AG10803 (cell line): Measurements from ENCODE around the gene CRACR2A.

Experiments used
- DNase-seq: peaks from one replicate; pipeline ENCODE4 v3.0.0; 2010; ENCODE audit warnings: low read depth
- H3K4me3 ChIP-seq: 2 replicates; pipeline ENCODE4 v1.5.1; 2011; ENCODE audit warnings: mild to moderate bottlenecking, low read length, control low read depth
- TF ChIP-seq, protein P1 (sequence below): conservative IDR thresholded peaks from 2 replicates; pipeline ENCODE4 v1.5.1; 2011; ENCODE audit warnings: mild to moderate bottlenecking, low read length, control low read depth, inconsistent platforms

The CRACR2A gene

DNA sequence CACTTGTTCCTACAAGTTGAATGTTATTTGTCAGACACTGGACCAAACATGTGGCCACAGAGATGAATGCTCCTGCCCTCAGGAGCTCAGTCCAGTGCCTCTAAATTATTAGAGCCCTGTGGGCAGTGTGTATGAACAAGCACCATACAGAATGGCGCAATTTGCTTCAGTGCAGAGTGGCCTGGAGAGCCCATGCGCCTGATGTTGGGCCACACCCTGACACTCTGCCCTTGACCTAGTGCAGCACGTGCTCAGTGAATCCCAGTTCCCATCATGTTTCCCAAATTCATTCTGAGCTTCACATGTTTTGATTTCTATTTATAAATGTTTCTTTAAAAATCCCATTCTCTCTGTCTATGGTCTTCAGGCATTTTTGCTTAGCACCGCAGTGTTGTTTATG, 145.1 kb downstream of the CRACR2A start:
- DNase-seq: no peak
- TF ChIP-seq, protein P1, sequence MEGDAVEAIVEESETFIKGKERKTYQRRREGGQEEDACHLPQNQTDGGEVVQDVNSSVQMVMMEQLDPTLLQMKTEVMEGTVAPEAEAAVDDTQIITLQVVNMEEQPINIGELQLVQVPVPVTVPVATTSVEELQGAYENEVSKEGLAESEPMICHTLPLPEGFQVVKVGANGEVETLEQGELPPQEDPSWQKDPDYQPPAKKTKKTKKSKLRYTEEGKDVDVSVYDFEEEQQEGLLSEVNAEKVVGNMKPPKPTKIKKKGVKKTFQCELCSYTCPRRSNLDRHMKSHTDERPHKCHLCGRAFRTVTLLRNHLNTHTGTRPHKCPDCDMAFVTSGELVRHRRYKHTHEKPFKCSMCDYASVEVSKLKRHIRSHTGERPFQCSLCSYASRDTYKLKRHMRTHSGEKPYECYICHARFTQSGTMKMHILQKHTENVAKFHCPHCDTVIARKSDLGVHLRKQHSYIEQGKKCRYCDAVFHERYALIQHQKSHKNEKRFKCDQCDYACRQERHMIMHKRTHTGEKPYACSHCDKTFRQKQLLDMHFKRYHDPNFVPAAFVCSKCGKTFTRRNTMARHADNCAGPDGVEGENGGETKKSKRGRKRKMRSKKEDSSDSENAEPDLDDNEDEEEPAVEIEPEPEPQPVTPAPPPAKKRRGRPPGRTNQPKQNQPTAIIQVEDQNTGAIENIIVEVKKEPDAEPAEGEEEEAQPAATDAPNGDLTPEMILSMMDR: no peak
- no peak overlapping the region for H3K4me3 ChIP-seq

DNA sequence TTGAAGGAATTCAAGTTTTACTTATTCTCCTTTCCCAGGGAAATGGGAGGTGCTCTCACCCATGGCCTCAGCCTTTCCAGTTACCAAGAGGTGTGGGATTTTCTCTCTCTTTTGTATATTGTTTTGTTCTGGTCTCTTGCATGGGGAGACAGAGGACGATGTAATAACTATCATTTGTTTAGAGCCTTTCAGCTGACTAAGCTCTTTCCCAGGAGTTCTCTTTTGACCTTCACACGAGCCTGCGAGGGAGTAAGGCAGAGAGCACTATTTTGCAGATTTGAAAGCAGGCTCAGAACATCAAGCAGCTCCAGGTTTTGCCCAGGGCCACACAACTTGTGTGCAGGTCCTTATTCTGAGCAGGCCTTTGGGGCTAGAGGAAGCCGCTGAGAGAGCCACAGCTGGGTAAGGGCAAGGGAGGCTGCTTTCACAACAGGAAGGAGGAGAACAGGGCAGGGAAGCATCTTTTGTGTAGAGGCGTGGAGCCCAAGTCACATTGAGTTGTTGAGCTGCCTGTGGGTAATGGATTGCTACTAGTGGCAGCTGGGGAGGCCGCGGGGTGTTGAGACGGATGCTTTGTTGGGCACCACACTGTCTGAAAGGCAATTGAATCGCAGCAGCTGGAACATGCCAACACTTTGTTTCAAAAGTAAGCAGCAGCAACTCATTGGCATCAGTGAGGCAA, 145.7 kb downstream of the CRACR2A start:
- H3K4me3 ChIP-seq: no peak overlapping the region
- TF ChIP-seq, protein P1: no peak
- DNase-seq: no peak

DNA sequence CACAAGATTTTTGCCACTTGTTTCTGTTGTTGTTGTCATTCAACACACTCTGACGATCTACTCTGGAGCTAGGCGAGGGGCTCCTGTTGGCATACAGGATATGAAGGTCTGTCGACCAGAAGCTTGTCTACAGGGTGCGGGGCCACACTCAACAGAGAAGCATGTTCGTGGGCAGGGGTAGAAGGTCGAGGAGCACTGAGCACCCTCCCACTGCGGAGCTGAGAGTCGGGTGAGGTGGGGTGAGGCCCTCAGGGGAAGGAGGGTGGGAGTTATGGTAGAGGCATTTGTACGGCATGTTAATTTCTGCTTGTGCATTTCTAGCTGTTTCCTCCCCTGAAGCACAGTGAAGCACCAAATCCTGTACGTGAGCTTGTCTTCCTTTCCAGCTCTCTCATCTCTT, 146.8 kb downstream of the CRACR2A start:
- H3K4me3 ChIP-seq: no peak overlapping the region
- no peak for DNase-seq
- TF ChIP-seq, protein P1: no peak

DNA sequence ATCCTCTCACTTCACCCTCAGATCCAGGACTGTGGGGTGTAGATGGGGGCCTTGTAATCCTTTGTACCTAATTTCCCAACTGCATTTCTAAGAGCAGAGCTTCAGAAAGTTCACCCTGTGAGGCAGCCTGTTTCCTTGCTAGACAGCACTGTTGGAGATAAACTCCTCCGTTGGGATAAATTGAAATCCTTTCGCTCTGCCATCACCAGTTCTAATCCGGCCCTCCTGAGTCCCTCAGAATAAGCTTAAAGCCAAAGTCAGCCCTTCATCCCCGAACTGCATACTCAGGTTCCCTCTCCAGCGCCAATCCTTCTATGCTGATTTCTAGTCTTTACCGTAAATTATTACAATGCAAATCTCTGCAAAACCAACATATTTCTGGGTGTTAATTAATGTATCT, 147.2 kb downstream of the CRACR2A start:
- no peak overlapping the region for H3K4me3 ChIP-seq
- TF ChIP-seq, protein P1: no peak

DNA sequence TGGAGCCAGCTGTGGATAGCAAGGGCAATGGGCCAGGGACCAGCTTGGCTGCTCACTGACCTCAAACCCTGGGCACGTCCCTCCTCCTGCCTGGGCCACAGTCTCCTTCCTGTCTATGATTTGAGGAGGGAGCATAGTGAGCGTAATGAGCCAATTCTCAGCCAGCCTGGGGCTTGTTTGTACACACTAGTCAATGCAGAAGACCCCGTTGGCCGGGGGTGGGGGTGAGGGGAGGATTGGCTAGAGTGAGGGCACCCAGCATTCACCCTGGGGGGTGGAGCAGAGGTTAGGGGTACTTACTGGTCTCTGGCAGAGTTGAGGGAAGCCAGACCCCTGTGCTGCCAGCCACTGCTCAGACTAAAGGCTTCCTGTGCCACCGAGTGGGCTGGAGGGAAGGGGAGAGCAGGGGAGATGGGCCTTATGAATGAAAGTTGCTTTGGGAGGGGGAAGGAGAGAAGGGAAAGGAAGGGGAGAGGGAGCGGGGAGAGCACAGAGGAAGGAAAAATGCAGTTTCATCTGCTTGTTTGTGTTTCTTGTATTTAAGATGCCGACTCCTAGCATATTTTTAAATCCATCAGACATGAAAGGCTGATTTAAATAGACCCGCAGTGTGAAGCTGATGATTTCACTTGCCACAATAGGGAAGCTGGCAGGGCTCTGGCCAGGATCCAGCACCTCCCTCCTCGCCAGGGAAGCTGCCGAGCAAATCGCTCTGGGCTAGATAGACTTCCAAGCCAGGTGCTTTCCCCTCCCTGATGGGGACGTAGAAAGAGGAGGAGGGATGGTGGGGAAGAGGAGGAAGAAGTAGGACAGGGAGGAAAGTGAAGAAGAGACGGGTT, 147.9 kb downstream of the CRACR2A start:
- no peak overlapping the region for H3K4me3 ChIP-seq
- TF ChIP-seq, protein P1: no peak
- peak; percentile 14 for DNase-seq

More for the DNA sequence above, 147.2 kb downstream of the CRACR2A start:
- DNase-seq: no peak

DNA sequence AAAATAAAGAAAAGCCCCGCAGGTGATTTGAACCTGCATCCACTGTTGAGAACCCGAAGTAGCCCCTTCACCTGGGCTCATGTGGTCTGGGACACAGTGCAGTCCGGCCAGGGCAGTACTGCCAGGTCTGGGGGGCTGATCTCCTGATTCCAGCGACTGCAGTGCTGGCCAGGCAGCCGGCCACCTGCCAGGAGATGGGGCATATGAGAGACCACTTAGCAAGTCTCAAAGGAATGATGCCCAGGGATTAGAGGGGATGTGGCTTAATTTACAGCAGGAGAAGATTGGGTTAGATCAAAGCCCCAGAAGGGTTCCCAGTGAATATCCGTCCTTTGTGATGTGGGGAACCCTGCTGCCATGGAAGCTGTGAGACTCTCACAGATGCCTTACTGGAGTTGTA, 148.6 kb downstream of the CRACR2A start:
- DNase-seq: no peak
- H3K4me3 ChIP-seq: no peak overlapping the region
- TF ChIP-seq, protein P1: no peak

DNA sequence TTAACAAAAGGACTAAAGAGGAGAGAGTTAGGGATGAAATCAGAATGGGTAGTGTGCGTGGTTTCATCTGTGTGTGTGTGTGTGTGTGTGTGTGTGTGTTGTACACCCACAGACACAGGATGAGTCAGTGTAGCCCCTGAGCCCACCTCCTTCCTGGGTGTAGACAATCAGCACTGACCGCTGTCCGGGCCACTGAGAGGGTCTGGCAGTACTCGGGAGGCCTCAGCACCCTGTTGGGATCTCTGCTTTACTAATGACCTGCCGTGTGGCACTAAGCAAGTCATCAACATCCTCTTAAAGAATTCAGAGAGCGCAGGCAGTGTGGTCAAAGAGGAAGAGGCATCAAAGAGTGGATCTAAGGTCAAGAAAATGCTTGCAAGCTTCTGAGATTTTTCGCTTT, 149.3 kb downstream of the CRACR2A start:
- TF ChIP-seq, protein P1: no peak
- DNase-seq: no peak
- no peak overlapping the region for H3K4me3 ChIP-seq
